Neutrophil (primary cell): ENCODE data around the gene JAK1.

Experiments
- H3K27ac ChIP-seq: fragments of 200-600 bp; sonication (generic); 2 replicates; pipeline ENCODE4 v1.5.1; 2016; ENCODE audit warnings: mild to moderate bottlenecking, moderate library complexity
- H3K27me3 ChIP-seq: fragments of 200-600 bp; sonication (generic); 2 replicates; pipeline ENCODE4 v1.6.0; 2016; ENCODE audit warnings: mild to moderate bottlenecking
- H3K36me3 ChIP-seq: fragments of 200-600 bp; sonication (generic); 2 replicates; pipeline ENCODE4 v1.5.1; 2017
- H3K4me1 ChIP-seq, 2 experiments: fragments of 200-600 bp in 1 of 2; sonication (generic) in 1 of 2; 1 replicate in 1 of 2; 2 replicates in 1 of 2; pipeline versions ENCODE4 v1.5.1 to v1.6.1; 2013 to 2016; ENCODE audit warnings: low read depth in 1 of 2, low read length in 1 of 2, mild to moderate bottlenecking in 1 of 2, moderate library complexity in 1 of 2; ENCODE audit not compliant: control insufficient read depth in 1 of 2, insufficient read depth in 1 of 2
- H3K4me3 ChIP-seq, 2 experiments: fragments of 200-600 bp in 1 of 2; sonication (generic) in 1 of 2; 1 replicate in 1 of 2; 2 replicates in 1 of 2; pipeline ENCODE4 v1.5.1; 2013 to 2016; ENCODE audit warnings: low read depth in 1 of 2, low read length in 1 of 2, mild to moderate bottlenecking in 1 of 2, moderate library complexity in 1 of 2
- H3K9me3 ChIP-seq: fragments of 200-600 bp; sonication (generic); 2 replicates; pipeline ENCODE4 v1.5.1; 2016
- TF ChIP-seq, protein P1 (sequence below): fragments of 200-600 bp; sonication (generic); IDR thresholded peaks from 2 replicates; pipeline ENCODE4 v1.5.1; 2016; ENCODE audit warnings: antibody characterized with exemption

JAK1 gene

DNA sequence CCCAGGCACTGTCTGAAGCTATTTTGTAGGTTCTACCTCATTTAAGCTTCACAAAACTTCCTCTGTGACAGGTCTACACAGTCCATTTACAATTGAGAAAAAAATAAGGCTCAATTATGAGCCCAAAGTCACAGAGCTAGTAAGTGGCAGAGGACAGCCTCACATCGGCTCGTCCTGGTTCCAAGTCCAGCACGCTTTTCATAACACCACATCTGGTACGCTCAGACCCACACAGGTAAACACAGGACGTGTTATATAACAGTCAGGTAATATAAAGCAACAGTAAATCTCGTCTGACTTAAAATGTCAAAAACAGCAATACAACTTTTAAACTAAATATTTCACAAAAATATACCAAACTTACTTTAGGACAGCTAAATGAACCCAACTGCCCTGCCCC is 13.1 kb downstream of the JAK1 start:
- TF ChIP-seq, protein P1, sequence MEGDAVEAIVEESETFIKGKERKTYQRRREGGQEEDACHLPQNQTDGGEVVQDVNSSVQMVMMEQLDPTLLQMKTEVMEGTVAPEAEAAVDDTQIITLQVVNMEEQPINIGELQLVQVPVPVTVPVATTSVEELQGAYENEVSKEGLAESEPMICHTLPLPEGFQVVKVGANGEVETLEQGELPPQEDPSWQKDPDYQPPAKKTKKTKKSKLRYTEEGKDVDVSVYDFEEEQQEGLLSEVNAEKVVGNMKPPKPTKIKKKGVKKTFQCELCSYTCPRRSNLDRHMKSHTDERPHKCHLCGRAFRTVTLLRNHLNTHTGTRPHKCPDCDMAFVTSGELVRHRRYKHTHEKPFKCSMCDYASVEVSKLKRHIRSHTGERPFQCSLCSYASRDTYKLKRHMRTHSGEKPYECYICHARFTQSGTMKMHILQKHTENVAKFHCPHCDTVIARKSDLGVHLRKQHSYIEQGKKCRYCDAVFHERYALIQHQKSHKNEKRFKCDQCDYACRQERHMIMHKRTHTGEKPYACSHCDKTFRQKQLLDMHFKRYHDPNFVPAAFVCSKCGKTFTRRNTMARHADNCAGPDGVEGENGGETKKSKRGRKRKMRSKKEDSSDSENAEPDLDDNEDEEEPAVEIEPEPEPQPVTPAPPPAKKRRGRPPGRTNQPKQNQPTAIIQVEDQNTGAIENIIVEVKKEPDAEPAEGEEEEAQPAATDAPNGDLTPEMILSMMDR: no peak
- Histone ChIP-seq H3K36me3 (no peaks in the 10 kb centered on the region), H3K4me1 (peaks cover 25 to 43% of the 10 kb centered on the region in 2 experiments), H3K9me3 (no peaks in the 10 kb centered on the region), H3K4me3 (no peak overlapping the region), H3K27ac (no peak overlapping the region), H3K27me3 (no peaks in the 10 kb centered on the region)

DNA sequence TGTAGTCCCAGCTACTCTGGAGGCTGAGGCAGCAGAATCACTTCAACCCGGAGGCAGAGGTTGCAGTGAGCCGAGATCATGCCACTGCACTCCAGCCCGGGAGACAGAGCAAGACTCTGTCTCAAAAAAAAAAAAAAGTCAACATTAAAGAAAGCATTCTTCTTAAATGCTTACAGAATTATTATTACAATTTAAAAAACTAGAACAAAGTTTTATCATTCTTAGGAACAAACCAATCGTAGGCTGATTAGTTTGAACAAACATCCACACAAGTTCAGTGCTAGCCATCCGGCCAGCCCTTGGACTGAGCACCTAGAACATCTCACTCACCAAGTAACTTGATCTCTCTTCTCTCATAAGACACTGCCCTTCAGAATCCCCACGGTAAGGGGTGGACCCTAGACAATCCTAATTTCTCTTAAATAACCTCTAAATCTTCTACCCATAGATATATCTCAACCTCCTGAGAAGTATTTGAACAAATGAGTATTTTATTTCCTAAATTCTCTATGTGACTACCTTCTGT is 16.0 kb downstream of the JAK1 start:
- H3K4me1 ChIP-seq: peaks cover 10 to 28% of the 10 kb centered on the region in 2 experiments
- no peaks in the 10 kb centered on the region for H3K27me3 ChIP-seq
- H3K27ac ChIP-seq: peak overlapping the region; percentile 19
- H3K9me3 ChIP-seq: no peaks in the 10 kb centered on the region
- TF ChIP-seq, protein P1: no peak
- H3K36me3 ChIP-seq: no peaks in the 10 kb centered on the region
- no peak overlapping the region for H3K4me3 ChIP-seq

DNA sequence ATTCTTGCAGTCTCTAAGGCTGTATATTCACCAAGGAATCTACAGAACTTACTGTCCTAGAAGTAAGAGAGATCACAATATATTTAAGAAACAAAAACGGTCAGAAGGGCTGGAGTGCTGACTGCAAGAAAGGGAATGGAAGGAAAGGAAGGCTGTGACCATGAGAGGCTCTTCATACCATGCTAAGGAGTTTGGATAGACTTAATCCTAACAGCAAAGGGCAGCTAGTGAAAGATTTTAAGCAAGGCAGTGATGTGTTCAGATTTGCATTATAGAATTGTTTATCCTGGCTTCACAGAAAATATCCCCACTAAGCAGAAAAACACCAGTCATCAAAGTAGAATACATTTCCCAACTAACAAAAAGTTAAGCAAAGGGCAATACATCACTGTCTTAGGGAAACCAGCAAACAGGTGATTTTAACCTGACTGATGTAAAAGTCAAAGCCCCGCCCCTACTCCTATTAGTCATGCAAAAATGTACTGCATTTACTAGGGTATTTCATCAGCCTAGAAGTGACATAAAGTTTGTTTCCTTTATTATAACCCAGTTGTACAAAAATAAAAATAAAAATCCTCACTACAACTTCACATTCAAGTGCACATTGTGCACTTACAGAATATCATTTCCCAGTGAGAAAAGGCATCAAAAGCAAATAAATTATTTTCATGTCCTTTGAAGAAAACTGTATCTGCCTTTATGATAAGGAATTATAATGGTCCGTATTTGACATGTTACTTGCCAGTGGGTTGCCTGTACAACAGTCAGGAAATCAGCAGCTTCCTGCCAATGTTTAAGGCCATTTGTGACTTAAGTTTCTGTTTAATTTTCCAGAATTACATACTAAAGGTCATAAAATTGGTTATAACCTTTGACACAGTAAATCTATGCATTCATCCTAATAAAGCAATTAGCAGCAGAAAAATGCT is 17.2 kb downstream of the JAK1 start:
- TF ChIP-seq, protein P1: no peak
- Histone ChIP-seq H3K27ac (peak overlapping the region; percentile 54), H3K4me1 (peaks cover 10 to 28% of the 10 kb centered on the region in 2 experiments), H3K9me3 (no peaks in the 10 kb centered on the region), H3K27me3 (no peaks in the 10 kb centered on the region), H3K36me3 (no peaks in the 10 kb centered on the region), H3K4me3 (no peak overlapping the region)

DNA sequence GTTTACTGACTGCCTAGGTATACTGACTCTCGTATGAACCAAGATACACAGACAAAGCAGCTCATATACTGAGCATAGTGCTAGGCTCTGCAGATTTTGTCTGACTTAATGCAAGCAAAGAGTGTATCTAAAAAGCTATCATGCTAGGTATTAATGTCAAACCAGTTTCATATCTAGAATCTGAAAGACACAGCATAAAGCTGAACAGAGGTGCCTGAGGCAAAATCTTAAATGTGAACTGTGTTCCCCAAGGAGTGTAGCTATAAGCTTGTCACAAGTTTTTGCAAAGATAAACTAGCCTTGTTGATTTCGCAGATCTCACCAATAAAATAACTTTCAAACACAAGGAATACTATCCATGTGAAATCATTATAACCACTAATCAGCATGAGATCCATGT is 18.1 kb downstream of the JAK1 start:
- no peaks in the 10 kb centered on the region for H3K36me3 ChIP-seq
- TF ChIP-seq, protein P1: no peak
- no peak overlapping the region for H3K27ac ChIP-seq
- peaks cover 10 to 29% of the 10 kb centered on the region in 2 experiments for H3K4me1 ChIP-seq
- no peak overlapping the region for H3K4me3 ChIP-seq
- H3K9me3 ChIP-seq: no peaks in the 10 kb centered on the region
- H3K27me3 ChIP-seq: no peaks in the 10 kb centered on the region

DNA sequence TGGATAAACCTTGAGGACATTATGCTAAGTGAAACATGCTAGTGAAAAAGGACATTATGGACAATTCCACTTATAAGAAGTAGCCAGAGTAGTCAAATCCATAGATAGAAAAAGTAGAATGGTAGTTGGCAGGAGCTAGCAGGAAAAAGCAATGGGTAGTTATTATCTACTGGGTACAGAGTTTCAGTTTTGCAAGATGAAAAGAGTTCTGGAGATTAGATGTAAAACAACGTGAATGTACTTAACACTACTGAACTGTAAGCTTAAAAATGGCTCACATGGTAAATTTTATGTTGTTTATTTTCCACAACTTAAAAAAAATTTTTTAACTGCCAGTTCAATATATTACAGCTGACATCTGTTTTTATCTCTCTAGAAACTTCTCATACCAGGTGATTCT is 19.4 kb downstream of the JAK1 start:
- Histone ChIP-seq H3K27me3 (no peaks in the 10 kb centered on the region), H3K4me3 (no peak overlapping the region), H3K4me1 (peaks cover 23 to 40% of the 10 kb centered on the region in 2 experiments), H3K9me3 (no peaks in the 10 kb centered on the region), H3K27ac (no peak overlapping the region), H3K36me3 (no peaks in the 10 kb centered on the region)
- TF ChIP-seq, protein P1: no peak
